T-cell (primary cell): Measurements from ENCODE around the gene ATP4A. TPM values are rescaled to one million over a fixed set of nuclear protein-coding genes. Genes with fewer than 3 reads are reported as not detected.

Experiments
- ATAC-seq, 4 experiments: fragments of 200-7000 bp in 3 of 4; fragments of 150-1000 bp in 1 of 4; cut with Tn5 transposase; replicated peaks in 1 of 4; 1 replicate in 3 of 4; 2 replicates in 1 of 4; pipeline ENCODE4 v1.10.0; 2021; ENCODE audit warnings: moderate library complexity in 3 of 4, mild to moderate bottlenecking in 2 of 4, moderate number of reproducible peaks in 1 of 4
- CTCF ChIA-PET, 2 donors: fragments of 300-600 bp; sonication (Branson Sonifier 250); formaldehyde crosslinking; loops; one replicate each; lab custom pipeline; 2022; ENCODE audit warnings: antibody characterized with exemption in 2 of 2; lab: Charles Lee
- POLR2A ChIA-PET, 2 donors: fragments of 300-600 bp; sonication (Branson Sonifier 250); formaldehyde crosslinking; loops; one replicate each; lab custom pipeline; 2022; ENCODE audit warnings: antibody characterized with exemption in 2 of 2; lab: Charles Lee
- DNase-seq, 35 experiments: peaks; one replicate each; pipeline versions ENCODE4 v3.0.0 to v3.0.0-alpha.2; 2013 to 2023
- H3K27ac ChIP-seq: one replicate; pipeline ENCODE4 v1.5.1; 2013; ENCODE audit warnings: low read length
- H3K27me3 ChIP-seq, 2 experiments: replicated peaks in 1 of 2; 1 replicate in 1 of 2; 2 replicates in 1 of 2; pipeline versions ENCODE4 v1.6.1 to v1.7.0; 2013; ENCODE audit warnings: low read length in 1 of 2, mixed read lengths in 1 of 2; ENCODE audit not compliant: control insufficient read depth in 2 of 2, insufficient read depth in 2 of 2; ENCODE audit errors: extremely low read depth in 1 of 2
- H3K36me3 ChIP-seq, 2 donors: 1 replicate in 1 of 2; 2 replicates in 1 of 2; pipeline versions ENCODE4 v1.6.1 to v1.7.0; 2013; ENCODE audit warnings: low read length in 1 of 2; ENCODE audit not compliant: control insufficient read depth in 2 of 2, insufficient read depth in 1 of 2; ENCODE audit errors: extremely low read depth in 1 of 2
- H3K4me1 ChIP-seq, 2 experiments: 1 replicate in 1 of 2; 2 replicates in 1 of 2; pipeline versions ENCODE4 v1.6.1 to v1.7.0; 2013; ENCODE audit warnings: low read length in 2 of 2, mixed read lengths in 1 of 2; ENCODE audit not compliant: insufficient read depth in 2 of 2, control insufficient read depth in 1 of 2; ENCODE audit errors: extremely low read depth in 1 of 2
- H3K4me3 ChIP-seq, 2 donors: 1 replicate in 1 of 2; 2 replicates in 1 of 2; pipeline versions ENCODE4 v1.5.1 to v1.7.0; 2013; ENCODE audit warnings: mild to moderate bottlenecking in 2 of 2, low read length in 1 of 2, moderate library complexity in 1 of 2; ENCODE audit not compliant: control insufficient read depth in 1 of 2; ENCODE audit errors: extremely low read depth in 1 of 2
- H3K9me3 ChIP-seq: 2 replicates; pipeline ENCODE4 v1.7.0; 2013
- H3K27ac Mint-ChIP-seq, 2 donors: one replicate each; pipeline ENCODE4 v1.8.0; 2020 to 2021; ENCODE audit warnings: mild to moderate bottlenecking in 2 of 2, mixed read lengths in 2 of 2
- H3K27me3 Mint-ChIP-seq, 2 donors: one replicate each; pipeline ENCODE4 v1.8.0; 2021 to 2022; ENCODE audit warnings: mixed read lengths in 2 of 2
- H3K36me3 Mint-ChIP-seq: one replicate; pipeline ENCODE4 v1.8.0; 2021; ENCODE audit warnings: mixed read lengths
- H3K4me1 Mint-ChIP-seq, 3 donors: one replicate each; pipeline ENCODE4 v1.8.0; 2020 to 2022; ENCODE audit warnings: mixed read lengths in 3 of 3, mild to moderate bottlenecking in 1 of 3
- H3K4me3 Mint-ChIP-seq, 3 donors: one replicate each; pipeline ENCODE4 v1.8.0; 2020 to 2022; ENCODE audit warnings: mild to moderate bottlenecking in 3 of 3, mixed read lengths in 3 of 3, moderate library complexity in 3 of 3
- H3K9me3 Mint-ChIP-seq, 3 donors: one replicate each; pipeline ENCODE4 v1.8.0; 2020 to 2022; ENCODE audit warnings: mixed read lengths in 3 of 3
- WGBS: methylation state at CpG from one replicate; pipeline ENCODE4 v1.1.5; 2013; ENCODE audit warnings: missing lambda C conversion rate; ENCODE audit not compliant: insufficient coverage; 5-methylcytosine and 5-hydroxymethylcytosine counted together
- total RNA-seq, 35 experiments: library from RNA in 6 of 35; stranded (reverse) in 6 of 35; fragments of 120-200 nt in 1 of 35; gene quantifications; one replicate each; pipeline versions ENCODE4 v1.2.1 to v1.2.4 and lab custom pipeline; 2013 to 2026

ATP4A gene
- total RNA-seq, 5 donors from 2014 or later (not counting 1 experiment from before 2014, with no cell fraction given) = not detected

DNA sequence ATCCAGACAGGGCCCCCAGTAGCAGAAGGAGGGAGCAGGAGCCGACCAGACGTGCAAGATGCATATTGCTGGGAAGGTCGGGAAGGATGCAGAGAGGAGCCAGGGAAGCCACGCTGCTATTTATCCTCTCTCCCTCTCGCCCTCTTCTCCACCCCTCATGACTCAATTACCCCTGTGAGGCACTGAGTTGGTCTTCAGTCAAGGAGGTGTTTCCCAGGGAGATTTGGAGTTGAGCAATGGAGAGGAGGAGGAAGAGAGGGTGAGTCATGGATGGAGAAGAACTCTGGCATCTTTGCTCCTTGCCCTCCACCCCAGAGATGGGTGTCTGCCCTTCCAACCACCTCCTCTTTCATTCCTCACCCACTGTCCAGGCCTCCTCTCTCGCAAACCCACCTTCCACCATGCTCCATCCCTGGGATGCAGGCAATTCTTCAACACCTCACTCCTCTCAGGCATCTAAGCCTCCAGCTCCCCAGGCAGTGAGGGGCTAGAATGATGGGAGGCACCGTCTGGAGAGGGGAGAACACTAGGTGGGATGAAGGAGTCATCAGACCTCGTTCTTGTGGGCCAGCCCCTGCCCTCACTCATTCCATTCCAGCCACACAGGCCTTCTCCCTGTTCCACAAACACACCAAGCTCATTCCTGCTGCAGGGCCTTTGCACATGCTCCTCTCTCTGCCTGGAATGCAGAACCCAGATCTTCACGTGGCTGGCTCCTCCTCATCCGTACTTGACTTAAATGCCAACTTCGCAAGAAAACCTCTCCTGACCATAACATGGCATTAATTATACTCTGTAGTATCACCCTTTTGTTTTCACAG is 35.0 kb downstream of the ATP4A start, which contains the start of gene SBSN:
TSS of gene SBSN (minus strand) at position 94 of the 821 bp plus-strand sequence. CDS start at position 64, 30 bp downstream.
- CTCF ChIA-PET = interaction anchor here in 1 of 2 donors (0.6 kb wide), 1 partner anchor 77 kb away, joined by 3 read pairs; no protein-coding TSS in a partner anchor
- WGBS = 90% methylated on average over 3 of the region's 11 CpGs

DNA sequence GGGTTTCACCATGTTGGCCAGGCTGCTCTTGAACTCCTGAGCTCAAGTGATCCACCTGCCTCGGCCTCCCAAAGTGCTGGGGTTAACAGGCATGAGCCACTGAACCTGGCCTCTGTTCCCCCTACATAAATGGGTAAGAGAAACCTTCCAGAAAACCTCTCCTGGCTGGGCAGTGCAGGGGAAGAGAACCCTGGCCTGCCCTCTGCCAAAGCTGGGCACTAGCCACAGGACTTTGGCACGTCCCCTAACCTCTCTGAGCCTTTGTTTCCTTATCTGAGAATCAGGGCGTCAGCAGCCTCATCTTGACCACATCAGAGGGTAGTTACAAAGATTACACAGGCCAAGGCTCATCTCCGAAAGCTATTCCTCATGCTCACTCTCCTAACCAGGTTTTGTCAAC is 37.6 kb downstream of the ATP4A start:
- CTCF ChIA-PET = no interaction called here
- no peaks in the 10 kb centered on the region for H3K36me3 Mint-ChIP-seq
- no peak for ATAC-seq
- Histone ChIP-seq H3K27me3 (peaks cover 0 to 60% of the 10 kb centered on the region in 2 experiments), H3K4me3 (no peak overlapping the region), H3K27ac (no peak overlapping the region), H3K36me3 (no peaks in the 10 kb centered on the region), H3K4me1 (no peaks in the 10 kb centered on the region), H3K9me3 (no peaks in the 10 kb centered on the region)
- H3K4me3 Mint-ChIP-seq = no peak overlapping the region
- POLR2A ChIA-PET = no interaction called here
- H3K27ac Mint-ChIP-seq = no peak overlapping the region
- WGBS = 48% methylated on average over 3 of the region's 4 CpGs
- peaks cover 19 to 44% of the 10 kb centered on the region in 2 donors for H3K27me3 Mint-ChIP-seq
- no peaks in the 10 kb centered on the region for H3K9me3 Mint-ChIP-seq
- no peak for DNase-seq
- H3K4me1 Mint-ChIP-seq = no peaks in the 10 kb centered on the region

More for the DNA sequence above, 35.0 kb downstream of the ATP4A start, which contains the start of gene SBSN:
- no peak for ATAC-seq
- H3K27me3 Mint-ChIP-seq = peaks cover 28 to 56% of the 10 kb centered on the region in 2 donors
- no peak within 1 kb of the TSS for H3K27ac ChIP-seq
- H3K4me1 ChIP-seq = peaks cover 0 to 4% of the 10 kb centered on the region in 2 experiments
- H3K36me3 ChIP-seq = no peaks in the 10 kb centered on the region
- H3K27me3 ChIP-seq = peaks cover 0 to 76% of the 10 kb centered on the region in 2 experiments
- no peak within 1 kb of the TSS for H3K4me3 Mint-ChIP-seq
- peak within 1 kb of the TSS in 1 of 2 donors; percentile 46 for H3K27ac Mint-ChIP-seq
- no peak within 1 kb of the TSS for H3K4me3 ChIP-seq
- H3K4me1 Mint-ChIP-seq = peaks cover 5 to 7% (median 7%) of the 10 kb centered on the region in 3 donors
- H3K36me3 Mint-ChIP-seq = no peaks in the 10 kb centered on the region
- DNase-seq = no peak
- no peaks in the 10 kb centered on the region for H3K9me3 Mint-ChIP-seq
- no peaks in the 10 kb centered on the region for H3K9me3 ChIP-seq
- POLR2A ChIA-PET = no interaction called here

- no peak overlapping the region for H3K4me3 ChIP-seq
- DNase-seq (no peak), ATAC-seq (no peak)
- no peaks in the 10 kb centered on the region for H3K9me3 ChIP-seq
- H3K27me3 ChIP-seq = peaks cover 0 to 50% of the 10 kb centered on the region in 2 experiments
- H3K9me3 Mint-ChIP-seq = no peaks in the 10 kb centered on the region
- H3K4me3 Mint-ChIP-seq = no peak overlapping the region
- no peaks in the 10 kb centered on the region for H3K36me3 ChIP-seq
- POLR2A ChIA-PET = no interaction called here
- no peaks in the 10 kb centered on the region for H3K4me1 Mint-ChIP-seq
- CTCF ChIA-PET = no interaction called here
- 74% methylated on average over 7 of the region's 11 CpGs for WGBS
- H3K4me1 ChIP-seq = no peaks in the 10 kb centered on the region
- no peaks in the 10 kb centered on the region for H3K36me3 Mint-ChIP-seq
- H3K27ac Mint-ChIP-seq = no peak overlapping the region
- H3K27me3 Mint-ChIP-seq = peaks cover 19 to 43% of the 10 kb centered on the region in 2 donors
- H3K27ac ChIP-seq = no peak overlapping the region
Measured at GRCh38 chr19:35524181-35524837, 39.1 kb downstream of the ATP4A start.

DNA sequence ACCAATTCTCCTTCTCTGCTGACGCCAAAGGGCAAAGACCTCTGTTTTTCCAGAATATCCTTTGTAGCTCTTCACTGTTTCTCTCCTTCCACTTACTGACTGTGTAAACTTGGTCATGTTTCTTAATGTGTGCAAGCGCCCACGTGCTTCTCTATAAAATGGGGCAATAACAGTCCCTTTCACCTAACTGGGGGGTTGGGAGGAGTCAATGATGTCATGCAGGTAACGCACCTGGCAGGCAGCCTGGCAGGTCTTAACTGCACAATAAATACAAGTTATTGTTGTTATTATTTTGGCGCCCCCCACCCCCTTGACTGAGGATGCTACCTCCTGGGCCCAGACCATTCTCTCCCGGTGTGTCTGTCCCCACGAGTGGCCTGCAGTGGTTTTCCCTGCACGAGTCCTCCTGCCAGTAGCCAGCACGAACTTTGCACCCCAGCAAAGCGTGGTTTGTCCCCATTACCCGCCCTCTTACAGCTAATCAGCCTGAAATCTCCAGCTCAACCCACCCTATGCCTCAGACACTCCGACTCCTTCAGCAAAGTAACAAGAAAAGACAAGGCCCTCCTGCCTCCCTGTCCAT is 40.6 kb downstream of the ATP4A start:
- 81% methylated on average over 7 of the region's 12 CpGs for whole genome bisulfite sequencing
- DNase-seq (no peak), ATAC-seq (no peak)
- Mint-ChIP-seq H3K36me3 (no peaks in the 10 kb centered on the region), H3K27ac (no peak overlapping the region), H3K4me3 (no peak overlapping the region), H3K4me1 (no peaks in the 10 kb centered on the region), H3K27me3 (peaks cover 5 to 29% of the 10 kb centered on the region in 2 donors), H3K9me3 (no peaks in the 10 kb centered on the region)
- ChIA-PET POLR2A (no interaction called here), CTCF (no interaction called here)
- Histone ChIP-seq H3K27ac (no peak overlapping the region), H3K27me3 (peaks cover 0 to 37% of the 10 kb centered on the region in 2 experiments), H3K36me3 (no peaks in the 10 kb centered on the region), H3K9me3 (no peaks in the 10 kb centered on the region), H3K4me3 (no peak overlapping the region), H3K4me1 (no peaks in the 10 kb centered on the region)

- Mint-ChIP-seq H3K27ac (no peak overlapping the region), H3K4me3 (no peak overlapping the region), H3K36me3 (no peaks in the 10 kb centered on the region), H3K27me3 (peaks cover 0 to 18% of the 10 kb centered on the region in 2 donors), H3K4me1 (no peaks in the 10 kb centered on the region), H3K9me3 (no peaks in the 10 kb centered on the region)
- Histone ChIP-seq H3K36me3 (no peaks in the 10 kb centered on the region), H3K9me3 (no peaks in the 10 kb centered on the region), H3K27me3 (peaks cover 0 to 23% of the 10 kb centered on the region in 2 experiments), H3K4me1 (no peaks in the 10 kb centered on the region), H3K4me3 (no peak overlapping the region), H3K27ac (no peak overlapping the region)
- ChIA-PET POLR2A (no interaction called here), CTCF (no interaction called here)
- DNase-seq = no peak
- WGBS = 85% methylated on average over 7 of the region's 16 CpGs
- ATAC-seq = no peak
Measured at GRCh38 chr19:35521124-35521743, 42.2 kb downstream of the ATP4A start.

- Histone ChIP-seq H3K27me3 (peaks cover 0 to 12% of the 10 kb centered on the region in 2 experiments), H3K36me3 (no peaks in the 10 kb centered on the region), H3K27ac (no peak overlapping the region), H3K4me3 (no peak overlapping the region), H3K4me1 (no peaks in the 10 kb centered on the region), H3K9me3 (no peaks in the 10 kb centered on the region)
- WGBS = 54% methylated on average over 3 of the region's 7 CpGs
- Mint-ChIP-seq H3K27ac (no peak overlapping the region), H3K4me3 (no peak overlapping the region), H3K4me1 (no peaks in the 10 kb centered on the region), H3K36me3 (no peaks in the 10 kb centered on the region), H3K27me3 (peaks cover 8 to 11% of the 10 kb centered on the region in 2 donors), H3K9me3 (no peaks in the 10 kb centered on the region)
- CTCF ChIA-PET = interaction anchor here in 1 of 2 donors (0.6 kb wide), 1 partner anchor 283 kb away, joined by 3 read pairs; no protein-coding TSS in a partner anchor
- ATAC-seq (no peak), DNase-seq (no peak)
- POLR2A ChIA-PET = no interaction called here
Measured at GRCh38 chr19:35519291-35519690, 44.2 kb downstream of the ATP4A start.
